ENCODE measurements around the gene SIAH2. TPM values are rescaled to one million over a fixed set of nuclear protein-coding genes. Genes with fewer than 3 reads are reported as not detected.

Gene SIAH2
- total RNA-seq, 1 donor: 22.5 TPM

GRCh38 chr3:150729682-150730360 lies 33.1 kb downstream of the SIAH2 start:
- TF ChIP-seq CTCF (IDR thresholded peaks at IDR 0.05; ENCODE audit: insufficient read depth, low read length): no peak
- DNase-seq (ENCODE audit: low read depth): no peak
- no peak overlapping the region for H3K4me3 ChIP-seq (ENCODE audit: low read depth, low read length)

GRCh38 chr3:150727653-150728502 lies 35.1 kb downstream of the SIAH2 start:
- DNase-seq (ENCODE audit: low read depth): no peak

GRCh38 chr3:150725548-150725947 lies 37.4 kb downstream of the SIAH2 start:
- no peak overlapping the region for H3K4me3 ChIP-seq (ENCODE audit: low read depth, low read length)
- DNase-seq (ENCODE audit: low read depth): no peak
- TF ChIP-seq CTCF (IDR thresholded peaks at IDR 0.05; ENCODE audit: insufficient read depth, low read length): no peak

More at GRCh38 chr3:150727653-150728502, 35.1 kb downstream of the SIAH2 start:
- TF ChIP-seq CTCF (IDR thresholded peaks at IDR 0.05; ENCODE audit: insufficient read depth, low read length): no peak
- no peak overlapping the region for H3K4me3 ChIP-seq (ENCODE audit: low read depth, low read length)

GRCh38 chr3:150723946-150724345 lies 39.0 kb downstream of the SIAH2 start:
- no peak overlapping the region for H3K4me3 ChIP-seq (ENCODE audit: low read depth, low read length)
- TF ChIP-seq CTCF (IDR thresholded peaks at IDR 0.05; ENCODE audit: insufficient read depth, low read length): no peak
- DNase-seq (ENCODE audit: low read depth): no peak

- TF ChIP-seq CTCF (IDR thresholded peaks at IDR 0.05; ENCODE audit: insufficient read depth, low read length): no peak
- no peak for DNase-seq (ENCODE audit: low read depth)
- no peak overlapping the region for H3K4me3 ChIP-seq (ENCODE audit: low read depth, low read length)
These were observed 40.7 kb downstream of the SIAH2 start for GRCh38 chr3:150722267-150722666.

- peak; percentile 81 for DNase-seq (ENCODE audit: low read depth)
- peak; percentile 72 for TF ChIP-seq CTCF (IDR thresholded peaks at IDR 0.05; ENCODE audit: insufficient read depth, low read length)
- no peak overlapping the region for H3K4me3 ChIP-seq (ENCODE audit: low read depth, low read length)
These were observed 41.5 kb downstream of the SIAH2 start for GRCh38 chr3:150721285-150722130.

Measured in fibroblast of the aortic adventitia (primary cell).